GM06990 (cell line): Measurements from ENCODE around the gene STC2.

Source experiments
- DNase-seq: peaks from one replicate; pipeline ENCODE4 v3.0.0-alpha.2; 2011; ENCODE audit not compliant: insufficient read length; ENCODE audit errors: extremely low read depth
- H3K27me3 ChIP-seq: replicated peaks from 2 replicates; pipeline ENCODE4 v1.6.0; 2011; ENCODE audit warnings: low read length; ENCODE audit not compliant: control insufficient read depth, insufficient read depth
- H3K36me3 ChIP-seq: 2 replicates; pipeline ENCODE4 v1.5.1; 2011; ENCODE audit warnings: low read length; ENCODE audit not compliant: control insufficient read depth, insufficient read depth
- H3K4me3 ChIP-seq: replicated peaks from 2 replicates; pipeline ENCODE4 v1.5.1; 2011; ENCODE audit warnings: low read depth, mild to moderate bottlenecking, control low read depth, low read length
- TF ChIP-seq, protein P1 (sequence below): IDR thresholded peaks from 2 replicates; pipeline ENCODE4 v1.5.1; 2011; ENCODE audit warnings: low read length, control low read depth, mild to moderate bottlenecking, inconsistent platforms; ENCODE audit not compliant: insufficient read depth, poor library complexity, severe bottlenecking

STC2 gene

DNA sequence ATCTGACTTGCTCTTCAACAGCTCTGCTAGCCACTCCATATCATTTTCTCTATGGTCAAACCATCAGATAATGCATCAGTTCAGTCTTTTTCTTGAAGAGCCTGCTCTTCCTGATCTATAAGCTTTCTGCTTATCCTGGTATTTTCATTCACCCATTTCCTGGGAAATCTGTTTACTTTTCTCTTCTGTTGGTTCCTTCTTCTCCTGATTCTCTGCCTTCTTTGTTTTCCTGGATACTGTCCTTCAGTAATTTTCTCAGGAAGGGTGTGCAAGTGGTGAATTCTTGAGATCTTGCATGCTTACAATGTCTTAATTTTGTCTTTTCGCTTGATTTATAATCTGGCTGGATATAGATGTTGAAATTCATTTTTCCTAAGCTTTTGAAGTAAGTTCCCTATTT is 53.4 kb downstream of the STC2 start:
- no peak for DNase-seq
- TF ChIP-seq, protein P1, sequence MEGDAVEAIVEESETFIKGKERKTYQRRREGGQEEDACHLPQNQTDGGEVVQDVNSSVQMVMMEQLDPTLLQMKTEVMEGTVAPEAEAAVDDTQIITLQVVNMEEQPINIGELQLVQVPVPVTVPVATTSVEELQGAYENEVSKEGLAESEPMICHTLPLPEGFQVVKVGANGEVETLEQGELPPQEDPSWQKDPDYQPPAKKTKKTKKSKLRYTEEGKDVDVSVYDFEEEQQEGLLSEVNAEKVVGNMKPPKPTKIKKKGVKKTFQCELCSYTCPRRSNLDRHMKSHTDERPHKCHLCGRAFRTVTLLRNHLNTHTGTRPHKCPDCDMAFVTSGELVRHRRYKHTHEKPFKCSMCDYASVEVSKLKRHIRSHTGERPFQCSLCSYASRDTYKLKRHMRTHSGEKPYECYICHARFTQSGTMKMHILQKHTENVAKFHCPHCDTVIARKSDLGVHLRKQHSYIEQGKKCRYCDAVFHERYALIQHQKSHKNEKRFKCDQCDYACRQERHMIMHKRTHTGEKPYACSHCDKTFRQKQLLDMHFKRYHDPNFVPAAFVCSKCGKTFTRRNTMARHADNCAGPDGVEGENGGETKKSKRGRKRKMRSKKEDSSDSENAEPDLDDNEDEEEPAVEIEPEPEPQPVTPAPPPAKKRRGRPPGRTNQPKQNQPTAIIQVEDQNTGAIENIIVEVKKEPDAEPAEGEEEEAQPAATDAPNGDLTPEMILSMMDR: no peak
- no peaks in the 10 kb centered on the region for H3K27me3 ChIP-seq
- H3K36me3 ChIP-seq: no peaks in the 10 kb centered on the region
- no peak overlapping the region for H3K4me3 ChIP-seq

DNA sequence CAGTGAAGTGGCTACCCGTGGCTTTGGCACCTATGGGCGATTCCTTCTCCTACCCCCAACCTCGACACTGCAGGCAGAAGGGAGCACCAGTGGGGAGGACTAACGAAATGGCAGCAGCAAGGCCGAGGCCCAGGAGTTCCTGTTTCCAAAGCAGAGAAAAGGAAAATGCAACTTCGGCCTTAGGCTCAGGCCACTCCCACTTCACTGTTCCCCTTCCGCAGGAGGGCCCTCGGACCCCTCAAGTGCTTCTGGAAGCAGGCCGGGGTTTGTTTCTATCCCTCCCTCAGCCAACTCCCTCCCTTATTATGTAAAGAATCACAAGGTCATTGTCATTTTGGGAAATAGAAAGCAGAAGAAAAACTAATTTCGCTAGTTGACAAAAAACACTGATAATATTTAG is 56.8 kb downstream of the STC2 start:
- Histone ChIP-seq H3K27me3 (no peaks in the 10 kb centered on the region), H3K36me3 (no peaks in the 10 kb centered on the region), H3K4me3 (no peak overlapping the region)
- peak; percentile 29 for DNase-seq
- TF ChIP-seq, protein P1: no peak

DNA sequence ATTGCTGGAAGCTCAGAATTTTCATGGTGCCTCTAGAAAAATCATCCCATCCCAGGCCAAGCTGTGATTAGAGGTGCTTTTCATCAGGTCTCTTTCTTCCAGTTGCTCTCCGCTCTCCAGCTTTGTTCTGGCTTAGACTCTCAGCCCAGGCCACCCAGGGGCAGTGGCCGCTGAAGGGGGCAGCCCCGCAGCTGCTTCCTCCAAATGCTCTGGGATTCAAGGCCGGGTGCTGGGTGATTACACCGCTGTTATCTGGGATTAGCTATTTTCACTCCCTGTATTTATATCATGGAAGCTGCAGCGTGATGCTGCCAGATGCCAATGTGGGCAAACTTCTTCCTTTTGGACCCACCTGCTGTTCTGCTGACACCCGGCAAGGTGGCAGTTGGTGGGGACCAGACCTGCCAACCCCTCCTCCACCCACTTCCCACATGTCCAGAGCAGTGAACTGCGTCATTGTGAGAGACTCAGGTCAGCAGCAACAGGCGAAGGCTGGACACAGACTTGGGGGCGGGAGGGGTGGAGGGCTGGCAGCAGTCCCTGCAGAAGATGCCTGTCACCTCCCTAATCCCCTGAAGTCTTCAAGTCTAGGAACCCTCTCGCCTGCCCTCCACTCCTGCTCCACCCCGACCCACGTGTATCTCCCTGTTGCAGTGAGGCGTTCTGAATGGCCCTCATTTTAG is 59.3 kb downstream of the STC2 start:
- H3K27me3 ChIP-seq: no peaks in the 10 kb centered on the region

DNA sequence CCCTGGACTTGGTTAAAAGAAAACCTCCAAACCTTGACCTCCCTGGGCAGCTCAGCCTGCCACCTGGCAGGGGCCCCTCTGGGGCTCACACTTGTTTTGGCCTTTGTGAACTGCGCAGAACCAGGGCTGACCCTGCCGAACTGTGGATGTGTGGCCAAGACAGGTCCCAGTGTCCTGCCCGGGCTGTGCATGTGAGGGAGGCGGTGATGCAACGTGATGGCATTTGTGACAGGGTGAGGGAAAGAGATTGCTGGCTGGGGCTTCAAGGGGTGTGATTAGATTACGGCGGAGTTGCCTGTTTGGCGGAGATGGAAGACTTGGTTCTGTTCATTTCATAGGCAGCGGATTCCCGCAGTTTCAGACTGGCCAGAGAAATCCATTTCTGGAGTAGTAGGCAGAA is 62.8 kb downstream of the STC2 start:
- no peak overlapping the region for H3K4me3 ChIP-seq
- DNase-seq: no peak
- TF ChIP-seq, protein P1: no peak
- H3K36me3 ChIP-seq: no peaks in the 10 kb centered on the region
- H3K27me3 ChIP-seq: no peaks in the 10 kb centered on the region

More for the DNA sequence above, 59.3 kb downstream of the STC2 start:
- TF ChIP-seq, protein P1: no peak
- H3K4me3 ChIP-seq: no peak overlapping the region
- no peaks in the 10 kb centered on the region for H3K36me3 ChIP-seq
- no peak for DNase-seq
